OCI-LY7 (cell line): ENCODE results near the gene PHETA2. TPM values are rescaled to one million over a fixed set of nuclear protein-coding genes. Genes with fewer than 3 reads are reported as not detected.

Experiments
- BruUV-seq: library from RNA; stranded (reverse); fragments of 400-500 nt; replicated peaks from 2 replicates; lab custom pipeline; 2021; lab: Mats Ljungman, UMichigan
- CTCF ChIA-PET: fragments of 300-600 bp; sonication (Branson Sonifier 250); formaldehyde crosslinking; loops from one replicate; lab custom pipeline; 2022; ENCODE audit warnings: antibody characterized with exemption; ENCODE audit not compliant: unreplicated experiment; lab: Charles Lee
- POLR2A ChIA-PET: fragments of 300-600 bp; sonication (Branson Sonifier 250); formaldehyde crosslinking; loops from one replicate; lab custom pipeline; 2022; ENCODE audit warnings: antibody characterized with exemption; lab: Charles Lee
- DNase-seq: peaks from one replicate; pipeline ENCODE4 v3.0.0-alpha.2; 2015; ENCODE audit warnings: low spot score
- H2AFZ ChIP-seq: fragments of 200-600 bp; sonication (generic), shearing (Covaris generic); 2 replicates; pipeline ENCODE4 v1.6.1; 2014; ENCODE audit warnings: mild to moderate bottlenecking, antibody characterized with exemption, low read length, moderate library complexity
- H3K27ac ChIP-seq: fragments of 200-600 bp; sonication (generic); 2 replicates; pipeline ENCODE4 v1.5.1; 2014; ENCODE audit warnings: mixed run types, low read depth, mild to moderate bottlenecking, moderate library complexity, low read length, inconsistent platforms; ENCODE audit not compliant: poor library complexity, severe bottlenecking
- H3K36me3 ChIP-seq: fragments of 200-600 bp; sonication (generic); 2 replicates; pipeline ENCODE4 v1.6.1; 2014; ENCODE audit warnings: mild to moderate bottlenecking, antibody characterized with exemption, low read length, moderate library complexity, mixed read lengths; ENCODE audit not compliant: insufficient read depth
- H3K4me1 ChIP-seq: fragments of 200-600 bp; sonication (generic); 2 replicates; pipeline ENCODE4 v1.5.1; 2014; ENCODE audit warnings: mild to moderate bottlenecking, low read length; ENCODE audit not compliant: insufficient read depth, poor library complexity, severe bottlenecking
- H3K4me2 ChIP-seq: fragments of 200-600 bp; sonication (generic); 2 replicates; pipeline ENCODE4 v1.6.1; 2014; ENCODE audit warnings: mild to moderate bottlenecking, low read length
- H3K4me3 ChIP-seq: fragments of 200-600 bp; sonication (generic); 2 replicates; pipeline ENCODE4 v1.5.1; 2014; ENCODE audit warnings: mild to moderate bottlenecking, low read depth, low read length; ENCODE audit not compliant: poor library complexity, severe bottlenecking
- H3K79me2 ChIP-seq: fragments of 200-600 bp; sonication (generic); 2 replicates; pipeline ENCODE4 v1.6.1; 2016; ENCODE audit warnings: low read depth, mild to moderate bottlenecking, low read length, moderate library complexity, mixed read lengths; ENCODE audit not compliant: insufficient read depth
- H3K9me2 ChIP-seq: fragments of 200-600 bp; sonication (generic); 2 replicates; pipeline ENCODE4 v1.6.1; 2016; ENCODE audit warnings: mild to moderate bottlenecking, low read length, mixed read lengths; ENCODE audit not compliant: insufficient read depth
- H3K9me3 ChIP-seq: fragments of 200-600 bp; sonication (generic); 2 replicates; pipeline ENCODE4 v1.6.1; 2014; ENCODE audit warnings: mild to moderate bottlenecking, mixed run types, low read length, mixed read lengths
- H4K20me1 ChIP-seq: fragments of 200-600 bp; sonication (generic); 2 replicates; pipeline ENCODE4 v1.6.1; 2014; ENCODE audit warnings: mild to moderate bottlenecking, antibody characterized with exemption, low read length, moderate library complexity, mixed read lengths; ENCODE audit not compliant: insufficient read depth
- EZH2phosphoT487 ChIP-seq: fragments of 200-600 bp; sonication (generic); IDR thresholded peaks from 2 replicates; pipeline ENCODE4 v1.6.1; 2018; ENCODE audit warnings: low read depth, borderline replicate concordance, mild to moderate bottlenecking, mixed run types, antibody characterized with exemption, low read length, moderate library complexity, mixed read lengths
- intact Hi-C: fragments of 100-400 bp; cut with micrococcal nuclease; formaldehyde crosslinking; loops from one replicate; pipeline ENCODE4 v1.10.0; 2022; ENCODE audit not compliant: unreplicated experiment
- total RNA-seq, 2 experiments: library from RNA; depleted of rRNA in 1 of 2; stranded (reverse); fragments of >200 nt in 1 of 2; shearing (Covaris generic) in 1 of 2; gene quantifications; 2 replicates each; pipeline ENCODE4 v1.2.3, GENCODE V29; 2014 to 2022
- TF ChIP-seq, protein P1 (sequence below): fragments of 200-600 bp; sonication (generic); conservative IDR thresholded peaks from 2 replicates; pipeline ENCODE4 v1.5.1; 2014; ENCODE audit warnings: mild to moderate bottlenecking, antibody characterized with exemption, low read length, moderate library complexity, mixed read lengths

The PHETA2 gene
- total RNA-seq, 2 experiments from 2014 or later = 0.23 TPM; not detected in 1

GRCh38 chr22:42026705-42027104 is 47.3 kb upstream of the PHETA2 start:
- POLR2A ChIA-PET = interaction anchor here (0.6 kb wide), 1 partner anchor 24 kb away, joined by 3 read pairs; no protein-coding TSS in a partner anchor
- no TSS peak for BruUV-seq
- Histone ChIP-seq H3K4me1 (peaks cover 7% of the 10 kb centered on the region), H3K27ac (no peak overlapping the region), H3K4me3 (no peak overlapping the region), H3K9me3 (no peaks in the 10 kb centered on the region), H3K36me3 (no peaks in the 10 kb centered on the region), H3K4me2 (no peak overlapping the region), H3K9me2 (no peaks in the 10 kb centered on the region; the same call in 1 of the 2 replicates), H2AFZ (no peak overlapping the region), H4K20me1 (no peaks in the 10 kb centered on the region), H3K79me2 (no peaks in the 10 kb centered on the region)
- intact Hi-C loops = no loop called here
- DNase-seq = no peak
- TF ChIP-seq, protein P1, sequence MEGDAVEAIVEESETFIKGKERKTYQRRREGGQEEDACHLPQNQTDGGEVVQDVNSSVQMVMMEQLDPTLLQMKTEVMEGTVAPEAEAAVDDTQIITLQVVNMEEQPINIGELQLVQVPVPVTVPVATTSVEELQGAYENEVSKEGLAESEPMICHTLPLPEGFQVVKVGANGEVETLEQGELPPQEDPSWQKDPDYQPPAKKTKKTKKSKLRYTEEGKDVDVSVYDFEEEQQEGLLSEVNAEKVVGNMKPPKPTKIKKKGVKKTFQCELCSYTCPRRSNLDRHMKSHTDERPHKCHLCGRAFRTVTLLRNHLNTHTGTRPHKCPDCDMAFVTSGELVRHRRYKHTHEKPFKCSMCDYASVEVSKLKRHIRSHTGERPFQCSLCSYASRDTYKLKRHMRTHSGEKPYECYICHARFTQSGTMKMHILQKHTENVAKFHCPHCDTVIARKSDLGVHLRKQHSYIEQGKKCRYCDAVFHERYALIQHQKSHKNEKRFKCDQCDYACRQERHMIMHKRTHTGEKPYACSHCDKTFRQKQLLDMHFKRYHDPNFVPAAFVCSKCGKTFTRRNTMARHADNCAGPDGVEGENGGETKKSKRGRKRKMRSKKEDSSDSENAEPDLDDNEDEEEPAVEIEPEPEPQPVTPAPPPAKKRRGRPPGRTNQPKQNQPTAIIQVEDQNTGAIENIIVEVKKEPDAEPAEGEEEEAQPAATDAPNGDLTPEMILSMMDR = no peak
- no peak for TF ChIP-seq EZH2phosphoT487
- CTCF ChIA-PET = no interaction called here

DNA sequence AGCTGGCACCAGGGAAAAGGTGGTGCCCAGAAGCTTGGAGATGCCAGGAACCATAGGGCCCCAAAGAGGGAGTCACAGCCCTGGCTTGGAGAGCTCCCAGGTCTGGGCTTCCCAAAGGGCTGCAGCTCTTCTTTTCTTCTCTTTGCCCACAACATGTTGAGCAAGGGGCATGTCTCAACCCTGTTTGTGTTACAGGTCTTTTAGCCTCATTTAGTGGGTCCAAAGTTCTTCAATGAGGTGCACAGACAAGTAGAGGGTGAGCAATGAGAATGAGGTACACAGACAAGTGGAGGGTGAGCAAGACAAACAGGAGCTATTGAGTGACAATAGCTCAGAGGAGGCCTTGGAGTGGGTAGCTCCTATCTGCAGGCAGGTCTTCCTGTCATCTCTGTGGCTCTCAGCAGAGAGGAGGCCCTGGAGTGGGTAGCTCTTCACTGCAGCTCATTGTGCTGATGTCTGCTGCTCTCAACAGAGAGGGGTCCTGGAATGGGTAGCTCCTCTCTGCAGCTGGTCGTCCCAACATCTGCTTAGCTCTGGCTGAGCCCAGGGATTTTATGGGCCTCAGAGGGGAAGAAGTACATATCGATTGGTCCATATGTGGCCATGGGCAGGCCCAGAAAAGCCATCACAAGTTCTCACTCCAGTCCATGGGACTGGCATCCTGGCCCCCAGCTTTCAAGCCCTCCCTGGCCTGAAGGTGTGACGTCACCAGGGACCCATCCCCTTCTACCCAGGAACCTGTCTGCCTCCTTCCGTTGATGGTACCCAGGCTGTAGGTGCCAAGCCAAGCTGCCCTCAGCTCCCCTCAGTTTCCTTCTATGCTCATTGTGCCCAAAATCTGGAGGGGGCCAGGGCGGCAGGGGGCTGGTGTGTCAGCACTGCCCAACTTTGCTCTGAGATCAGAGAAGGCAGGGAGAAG is 40.5 kb upstream of the PHETA2 start:
- H2AFZ ChIP-seq = no peak overlapping the region
- no peaks in the 10 kb centered on the region; the same call in 1 of the 2 replicates for H3K9me2 ChIP-seq
- no peaks in the 10 kb centered on the region for H4K20me1 ChIP-seq
- POLR2A ChIA-PET = no interaction called here
- H3K4me3 ChIP-seq = no peak overlapping the region
- TF ChIP-seq, protein P1 = no peak
- no peak for TF ChIP-seq EZH2phosphoT487
- H3K4me1 ChIP-seq = no peaks in the 10 kb centered on the region
- H3K79me2 ChIP-seq = no peaks in the 10 kb centered on the region
- intact Hi-C loops = loop anchor here (5.0 kb wide), 1 partner anchor 41 kb away; no protein-coding TSS in a partner anchor
- no peaks in the 10 kb centered on the region for H3K36me3 ChIP-seq
- DNase-seq = peak; percentile 9
- CTCF ChIA-PET = no interaction called here
- no peak overlapping the region for H3K27ac ChIP-seq
- no peak overlapping the region for H3K4me2 ChIP-seq
- no peaks in the 10 kb centered on the region for H3K9me3 ChIP-seq
- no TSS peak for BruUV-seq

DNA sequence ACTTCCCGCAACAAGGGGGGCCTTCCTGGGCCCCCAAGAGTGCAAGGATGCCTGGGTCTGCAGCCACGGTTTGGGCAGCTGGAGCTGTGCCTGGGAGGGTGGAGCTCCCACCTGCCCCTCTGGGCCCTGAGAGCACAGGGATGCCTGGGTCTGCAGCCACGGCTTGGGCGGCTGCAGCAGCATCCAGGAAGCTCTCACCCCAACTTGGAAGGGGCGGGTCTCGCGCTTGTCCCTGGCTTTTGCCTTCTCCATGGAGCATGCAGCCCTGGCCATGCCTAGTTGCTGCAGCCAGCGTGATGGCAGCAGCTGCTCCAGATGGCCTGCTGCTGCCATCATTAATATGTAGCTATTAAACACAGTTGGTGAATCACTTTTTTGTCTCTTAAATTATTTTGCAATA is 38.8 kb upstream of the PHETA2 start:
- POLR2A ChIA-PET = no interaction called here
- no peaks in the 10 kb centered on the region for H3K4me1 ChIP-seq
- H2AFZ ChIP-seq = no peak overlapping the region
- intact Hi-C loops = no loop called here
- H3K9me3 ChIP-seq = no peaks in the 10 kb centered on the region
- H4K20me1 ChIP-seq = no peaks in the 10 kb centered on the region
- TF ChIP-seq, protein P1 = no peak
- no peak for TF ChIP-seq EZH2phosphoT487
- H3K4me2 ChIP-seq = no peak overlapping the region
- no peak overlapping the region for H3K4me3 ChIP-seq
- no peaks in the 10 kb centered on the region for H3K36me3 ChIP-seq
- BruUV-seq = no TSS peak
- H3K27ac ChIP-seq = no peak overlapping the region
- H3K79me2 ChIP-seq = no peaks in the 10 kb centered on the region
- CTCF ChIA-PET = no interaction called here
- no peaks in the 10 kb centered on the region; the same call in 1 of the 2 replicates for H3K9me2 ChIP-seq
- DNase-seq = no peak
